OCI-LY3 (cell line): Measurements from ENCODE around the gene ASCL3.

Source experiments
- H2AFZ ChIP-seq: fragments of 200-600, 300-600 bp; shearing (Covaris generic); 2 replicates; pipeline ENCODE4 v1.6.0; 2014; ENCODE audit warnings: antibody characterized with exemption, low read depth, low read length
- H3K27ac ChIP-seq: fragments of 200-600, 300-600 bp; sonication (generic); 2 replicates; pipeline ENCODE4 v1.5.1; 2014; ENCODE audit warnings: mild to moderate bottlenecking, low read length, moderate library complexity, mixed read lengths
- H3K27me3 ChIP-seq: fragments of 200-600, 300-600 bp; sonication (generic); 2 replicates; pipeline ENCODE4 v1.6.1; 2014; ENCODE audit warnings: low read depth, low read length, mixed read lengths
- H3K36me3 ChIP-seq: fragments of 200-600, 300-600 bp; sonication (generic); replicated peaks from 2 replicates; pipeline ENCODE3; 2014; ENCODE audit warnings: low read depth, low read length, mixed read lengths
- H3K4me1 ChIP-seq: fragments of 300-600, 200-600 bp; sonication (generic); 2 replicates; pipeline ENCODE4 v1.6.1; 2014; ENCODE audit warnings: low read length, mixed read lengths
- H3K4me2 ChIP-seq: fragments of 200-600, 300-600 bp; sonication (generic); 2 replicates; pipeline ENCODE4 v1.6.1; 2014; ENCODE audit warnings: low read length, mixed read lengths
- H3K4me3 ChIP-seq: fragments of 300-600, 200-600 bp; sonication (generic); 2 replicates; pipeline ENCODE4 v1.5.1; 2014; ENCODE audit warnings: antibody characterized with exemption, mild to moderate bottlenecking, low read length, moderate library complexity
- H3K79me2 ChIP-seq: fragments of 300-600, 200-600 bp; shearing (Covaris generic); 2 replicates; pipeline ENCODE4 v1.6.1; 2014; ENCODE audit warnings: mild to moderate bottlenecking, low read length, mixed read lengths
- H3K9ac ChIP-seq: fragments of 300-600, 200-600 bp; shearing (Covaris generic); 2 replicates; pipeline ENCODE4 v1.6.0; 2014; ENCODE audit warnings: mild to moderate bottlenecking, low read length, moderate library complexity
- H3K9me3 ChIP-seq: fragments of 200-600, 300-600 bp; shearing (Covaris generic); 2 replicates; pipeline ENCODE4 v1.6.1; 2014; ENCODE audit warnings: low read length, mixed read lengths; ENCODE audit not compliant: insufficient read depth
- H4K20me1 ChIP-seq: fragments of 200-600, 300-600 bp; sonication (generic); 2 replicates; pipeline ENCODE4 v1.6.1; 2016; ENCODE audit warnings: low read length, mixed read lengths; ENCODE audit not compliant: insufficient read depth
- CTCF ChIP-seq: fragments of 200-600, 300-600 bp; sonication (generic); IDR thresholded peaks from 2 replicates; pipeline ENCODE4 v1.5.1; 2014; ENCODE audit warnings: antibody characterized with exemption, low read length, low read depth
- EZH2phosphoT487 ChIP-seq: fragments of 200-600 bp; shearing (Covaris generic); IDR thresholded peaks from 2 replicates; pipeline ENCODE4 v1.6.1; 2018; ENCODE audit warnings: antibody characterized with exemption, mixed run types, low read depth

The ASCL3 gene

GRCh38 chr11:8956860-8957259, 14.0 kb upstream of the ASCL3 start:
- peaks cover 9% of the 10 kb centered on the region for H3K4me1 ChIP-seq
- no peaks in the 10 kb centered on the region for H3K27me3 ChIP-seq
- H4K20me1 ChIP-seq, result no peaks in the 10 kb centered on the region
- H3K27ac ChIP-seq, result no peak overlapping the region
- H3K79me2 ChIP-seq, result peaks cover 18% of the 10 kb centered on the region
- H2AFZ ChIP-seq, result no peak overlapping the region
- H3K4me3 ChIP-seq, result no peak overlapping the region
- TF ChIP-seq EZH2phosphoT487, result no peak
- TF ChIP-seq CTCF, result no peak
- no peak overlapping the region for H3K4me2 ChIP-seq
- H3K9me3 ChIP-seq, result no peaks in the 10 kb centered on the region
- H3K9ac ChIP-seq, result no peak overlapping the region
- peaks cover 7% of the 10 kb centered on the region for H3K36me3 ChIP-seq

- peaks cover 27% of the 10 kb centered on the region for H3K36me3 ChIP-seq
- no peaks in the 10 kb centered on the region for H3K79me2 ChIP-seq
- H3K4me3 ChIP-seq, result no peak overlapping the region
- H3K9ac ChIP-seq, result no peak overlapping the region
- TF ChIP-seq EZH2phosphoT487, result no peak
- no peak for TF ChIP-seq CTCF
- H3K27me3 ChIP-seq, result no peaks in the 10 kb centered on the region
- H2AFZ ChIP-seq, result no peak overlapping the region
- H3K27ac ChIP-seq, result no peak overlapping the region
- no peaks in the 10 kb centered on the region for H4K20me1 ChIP-seq
- H3K4me1 ChIP-seq, result no peaks in the 10 kb centered on the region
- H3K4me2 ChIP-seq, result no peak overlapping the region
- no peaks in the 10 kb centered on the region for H3K9me3 ChIP-seq
Measured at GRCh38 chr11:8948886-8949285, 6.1 kb upstream of the ASCL3 start.

- Histone ChIP-seq H3K9me3 (no peaks in the 10 kb centered on the region), H2AFZ (no peak overlapping the region), H3K27me3 (no peaks in the 10 kb centered on the region), H3K4me3 (no peak overlapping the region), H3K27ac (no peak overlapping the region), H3K79me2 (no peaks in the 10 kb centered on the region), H3K4me2 (no peak overlapping the region), H3K36me3 (peaks cover 23% of the 10 kb centered on the region), H3K4me1 (no peaks in the 10 kb centered on the region), H4K20me1 (no peaks in the 10 kb centered on the region), H3K9ac (no peak overlapping the region)
- TF ChIP-seq CTCF, result no peak
Measured at GRCh38 chr11:8947230-8947943, 4.6 kb upstream of the ASCL3 start.

- no peak overlapping the region for H3K4me2 ChIP-seq
- H3K4me1 ChIP-seq, result no peaks in the 10 kb centered on the region
- H3K79me2 ChIP-seq, result no peaks in the 10 kb centered on the region
- peak overlapping the region; percentile 65; the same call in 1 of the 2 replicates for H2AFZ ChIP-seq
- H3K27ac ChIP-seq, result no peak overlapping the region
- H3K27me3 ChIP-seq, result no peaks in the 10 kb centered on the region
- H3K9ac ChIP-seq, result no peak overlapping the region
- H3K9me3 ChIP-seq, result no peaks in the 10 kb centered on the region
- TF ChIP-seq EZH2phosphoT487, result no peak
- TF ChIP-seq CTCF, result no peak
- H3K4me3 ChIP-seq, result no peak overlapping the region
- H4K20me1 ChIP-seq, result no peaks in the 10 kb centered on the region
- H3K36me3 ChIP-seq, result no peaks in the 10 kb centered on the region
Measured at GRCh38 chr11:8941341-8942103, 1.3 kb downstream of the ASCL3 start.
